Measurements from ENCODE around the gene CDYL. TPM values are rescaled to one million over a fixed set of nuclear protein-coding genes. Genes with fewer than 3 reads are reported as not detected.

Gene CDYL
- total and polyA plus RNA-seq, 2 of the 4 experiments (the other 2 are of a cell fraction), result 14.2 to 92.1 TPM

DNA sequence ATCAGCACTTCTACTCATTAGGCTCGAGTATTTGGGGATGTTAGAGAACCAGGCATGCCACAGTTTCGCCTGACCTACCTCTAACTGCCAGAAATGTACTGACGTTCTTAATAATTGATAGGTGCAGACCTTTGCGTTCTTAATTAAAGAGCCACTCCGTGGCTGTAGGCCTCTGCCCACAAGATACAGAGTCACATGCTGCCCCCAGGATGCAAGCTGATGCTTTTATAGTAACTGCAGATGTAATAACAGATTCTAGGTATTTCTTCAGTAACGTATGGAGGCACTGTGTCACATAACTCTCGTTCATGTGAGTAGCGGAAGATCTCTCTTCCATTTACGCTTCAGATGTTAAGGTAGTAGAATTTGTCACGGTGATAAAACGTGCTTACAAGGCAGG lies 114.4 kb downstream of the CDYL start:
- no CpG with 5 or more reads among the region's 11 CpGs for WGBS, 2 experiments (ENCODE audit: extremely low coverage in 2 of 2, insufficient read length in 1 of 2)
- H3K4me2 ChIP-seq (ENCODE audit: low read depth, low read length), result no peak overlapping the region
- H3K27ac ChIP-seq (ENCODE audit: insufficient read depth, low read length), result no peak overlapping the region
- peaks cover 19% of the 10 kb centered on the region; the same call in 1 of the 2 replicates for H3K36me3 ChIP-seq (ENCODE audit: control insufficient read depth, insufficient read depth, low read length)
- no TSS peak for BruUV-seq (replicated peaks)
- H3K4ac ChIP-seq (ENCODE audit: low read depth, low read length), result no peak overlapping the region
- H3K9me1 ChIP-seq (ENCODE audit: insufficient read depth, low read length), result peaks cover 8% of the 10 kb centered on the region
- H3K9me3 ChIP-seq (ENCODE audit: control insufficient read depth, insufficient read depth, low read length), result no peaks in the 10 kb centered on the region
- H2AK5ac ChIP-seq (ENCODE audit: low read depth, low read length), result no peak overlapping the region
- H4K8ac ChIP-seq (ENCODE audit: low read depth in 2 of 2, low read length in 2 of 2), result no peak overlapping the region
- H2AFZ ChIP-seq (replicated peaks; ENCODE audit: low read length, poor library complexity), result no peak overlapping the region
- H3K18ac ChIP-seq (ENCODE audit: low read depth, low read length), result no peak overlapping the region
- ATAC-seq (ENCODE audit: low read depth), result no peak
- no peak overlapping the region for H3K9ac ChIP-seq (ENCODE audit: low read depth, low read length)
- intact Hi-C loops (cut with micrococcal nuclease) (no loop called here), in situ Hi-C loops (cut with MboI; ENCODE audit: low sequenced_read_pairs) (no loop called here), dilution Hi-C loops (cut with HindIII; ENCODE audit: low sequenced_read_pairs, unreplicated experiment) (no loop called here)
- no peak overlapping the region for H3K56ac ChIP-seq (ENCODE audit: extremely low read depth, insufficient read depth, low read length)
- no peak overlapping the region for H4K5ac ChIP-seq (ENCODE audit: low read depth, low read length)
- H4K91ac ChIP-seq (ENCODE audit: insufficient read depth, low read depth, low read length), result no peak overlapping the region
- H2BK120ac ChIP-seq (ENCODE audit: low read depth, low read length), result no peak overlapping the region
- no peak overlapping the region for H3K14ac ChIP-seq (replicated peaks; ENCODE audit: low read depth, low read length)
- DNase-seq, result no peak
- CTCF ChIA-PET, result no interaction called here
- H2BK15ac ChIP-seq (ENCODE audit: low read depth, low read length), result no peak overlapping the region
- no peak overlapping the region for H3K23ac ChIP-seq (ENCODE audit: low read depth, low read length)
- no peaks in the 10 kb centered on the region for H3K4me1 ChIP-seq (ENCODE audit: control insufficient read depth, insufficient read depth, low read length)
- no peak for TF ChIP-seq BHLHE40 (IDR thresholded peaks at IDR 0.05; ENCODE audit: low read depth, low read length)
- no peak for TF ChIP-seq NFE2L2 (IDR thresholded peaks at IDR 0.05; ENCODE audit: low read depth, low read length)
- TF ChIP-seq, protein P1, sequence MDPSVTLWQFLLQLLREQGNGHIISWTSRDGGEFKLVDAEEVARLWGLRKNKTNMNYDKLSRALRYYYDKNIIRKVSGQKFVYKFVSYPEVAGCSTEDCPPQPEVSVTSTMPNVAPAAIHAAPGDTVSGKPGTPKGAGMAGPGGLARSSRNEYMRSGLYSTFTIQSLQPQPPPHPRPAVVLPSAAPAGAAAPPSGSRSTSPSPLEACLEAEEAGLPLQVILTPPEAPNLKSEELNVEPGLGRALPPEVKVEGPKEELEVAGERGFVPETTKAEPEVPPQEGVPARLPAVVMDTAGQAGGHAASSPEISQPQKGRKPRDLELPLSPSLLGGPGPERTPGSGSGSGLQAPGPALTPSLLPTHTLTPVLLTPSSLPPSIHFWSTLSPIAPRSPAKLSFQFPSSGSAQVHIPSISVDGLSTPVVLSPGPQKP (IDR thresholded peaks at IDR 0.05; ENCODE audit: borderline replicate concordance, low read depth, low read length), result no peak
- TF ChIP-seq RCOR1 (IDR thresholded peaks at IDR 0.05; ENCODE audit: insufficient replicate concordance, low read length), result no peak
- no peak for TF ChIP-seq RAD21 (IDR thresholded peaks at IDR 0.05; ENCODE audit: low read length)
- no peak for TF ChIP-seq CHD1 (IDR thresholded peaks at IDR 0.05; ENCODE audit: low read depth, low read length)
- TF ChIP-seq FOS (IDR thresholded peaks at IDR 0.05; ENCODE audit: low read depth, low read length), result no peak
- H3K79me1 ChIP-seq (ENCODE audit: low read depth in 1 of 2, low read length in 2 of 2), result peaks cover 13 to 57% of the 10 kb centered on the region in 2 experiments; a peak in 3 of 4 replicates
- H3K27me3 ChIP-seq (ENCODE audit: control insufficient read depth, insufficient read depth, low read length), result no peaks in the 10 kb centered on the region
- H2BK5ac ChIP-seq (ENCODE audit: low read depth, low read length, poor library complexity, severe bottlenecking), result no peak overlapping the region
- no peak overlapping the region for H2BK20ac ChIP-seq (ENCODE audit: low read depth, low read length)
- H3K4me3 ChIP-seq (ENCODE audit: insufficient read depth, low read depth, low read length), result no peak overlapping the region
- H2AK9ac ChIP-seq (replicated peaks; ENCODE audit: low read depth, low read length, poor library complexity), result no peak overlapping the region
- POLR2A ChIA-PET (ENCODE audit: unreplicated experiment), result no interaction called here
- peaks cover 26% of the 10 kb centered on the region for H4K20me1 ChIP-seq (ENCODE audit: insufficient read depth, low read length)

Measured in IMR-90 (cell line).